ENCODE measurements around the gene HEXD.

Gene HEXD

DNA sequence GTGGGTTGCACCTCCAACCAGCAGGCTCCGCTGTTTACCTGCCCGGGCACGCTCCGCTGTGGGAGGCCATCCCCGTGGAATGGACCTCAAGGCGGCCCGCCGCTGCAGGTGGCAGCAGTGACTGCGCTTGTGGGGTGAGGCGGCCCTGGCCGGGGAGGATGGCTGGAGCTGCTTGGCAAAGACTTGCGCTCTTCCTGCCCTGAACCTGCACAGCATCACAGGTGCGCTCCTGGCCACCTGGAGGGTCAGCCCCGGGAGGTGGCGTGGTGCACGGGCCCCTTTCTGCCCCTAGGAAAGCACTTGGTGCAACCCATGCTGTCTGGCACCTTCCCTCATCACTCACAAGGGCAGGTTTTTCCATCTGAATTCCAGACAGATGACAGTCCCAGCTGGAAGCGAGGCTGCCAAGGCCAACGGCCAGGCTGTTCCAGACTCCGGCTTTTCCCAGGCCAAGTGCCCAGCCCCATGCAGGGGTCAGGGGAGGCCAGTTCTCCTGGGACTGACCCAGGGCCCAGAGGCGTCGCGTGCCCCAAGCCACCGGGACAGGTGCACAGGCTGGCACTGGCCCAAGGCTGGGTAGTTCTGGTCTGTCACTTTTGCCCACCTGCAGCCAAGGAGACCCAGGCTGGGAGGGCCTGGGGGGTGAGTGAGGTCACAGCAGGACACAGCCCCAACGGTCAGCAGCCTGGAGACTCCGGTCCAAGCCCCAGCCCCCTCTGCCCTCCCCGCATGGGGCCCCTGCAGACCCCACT lies 33.2 kb upstream of the HEXD start:
- no peak overlapping the region for H3K4me3 ChIP-seq (ENCODE audit: control insufficient read depth, low read depth, low read length)
- TF ChIP-seq, protein P1, sequence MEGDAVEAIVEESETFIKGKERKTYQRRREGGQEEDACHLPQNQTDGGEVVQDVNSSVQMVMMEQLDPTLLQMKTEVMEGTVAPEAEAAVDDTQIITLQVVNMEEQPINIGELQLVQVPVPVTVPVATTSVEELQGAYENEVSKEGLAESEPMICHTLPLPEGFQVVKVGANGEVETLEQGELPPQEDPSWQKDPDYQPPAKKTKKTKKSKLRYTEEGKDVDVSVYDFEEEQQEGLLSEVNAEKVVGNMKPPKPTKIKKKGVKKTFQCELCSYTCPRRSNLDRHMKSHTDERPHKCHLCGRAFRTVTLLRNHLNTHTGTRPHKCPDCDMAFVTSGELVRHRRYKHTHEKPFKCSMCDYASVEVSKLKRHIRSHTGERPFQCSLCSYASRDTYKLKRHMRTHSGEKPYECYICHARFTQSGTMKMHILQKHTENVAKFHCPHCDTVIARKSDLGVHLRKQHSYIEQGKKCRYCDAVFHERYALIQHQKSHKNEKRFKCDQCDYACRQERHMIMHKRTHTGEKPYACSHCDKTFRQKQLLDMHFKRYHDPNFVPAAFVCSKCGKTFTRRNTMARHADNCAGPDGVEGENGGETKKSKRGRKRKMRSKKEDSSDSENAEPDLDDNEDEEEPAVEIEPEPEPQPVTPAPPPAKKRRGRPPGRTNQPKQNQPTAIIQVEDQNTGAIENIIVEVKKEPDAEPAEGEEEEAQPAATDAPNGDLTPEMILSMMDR (conservative IDR thresholded peaks at IDR 0.05; ENCODE audit: control insufficient read depth, insufficient read depth, low read depth, low read length): no peak
- peak; percentile 75 for DNase-seq (ENCODE audit: low read depth)

DNA sequence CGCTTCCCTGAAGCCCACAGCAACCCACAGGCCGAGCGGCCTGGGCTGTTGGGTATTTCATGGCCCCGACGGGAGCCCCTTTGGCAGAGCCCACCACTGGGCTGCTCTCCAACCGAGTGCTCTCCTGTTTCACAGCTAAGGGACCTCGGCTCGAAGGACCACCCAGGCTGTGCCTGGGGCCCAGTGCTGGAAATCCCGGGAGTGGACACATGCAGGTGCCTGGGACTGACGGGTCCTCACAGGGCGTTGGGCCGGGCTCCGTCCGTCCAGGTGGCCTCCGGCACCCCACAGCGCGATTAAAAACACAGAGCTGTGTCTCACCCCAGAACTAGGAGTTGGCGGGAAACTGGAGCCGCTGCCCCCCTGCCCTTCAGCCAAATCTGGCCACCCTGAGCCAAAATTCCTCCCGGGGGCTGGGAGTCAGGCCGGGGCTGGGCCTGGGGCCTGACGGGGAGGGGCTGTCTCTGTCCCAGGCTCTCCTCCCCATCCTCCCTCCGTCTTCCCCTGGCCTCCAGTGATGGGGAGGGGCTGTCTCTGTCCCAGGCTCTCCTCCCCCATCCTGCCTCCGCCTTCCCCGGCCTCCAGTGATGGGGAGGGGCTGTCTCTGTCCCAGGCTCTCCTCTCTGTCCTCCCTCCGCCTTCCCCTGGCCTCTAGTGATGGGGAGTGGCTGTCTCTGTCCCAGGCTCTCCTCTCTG lies 32.4 kb upstream of the HEXD start:
- DNase-seq (ENCODE audit: low read depth): no peak
- TF ChIP-seq, protein P1 (conservative IDR thresholded peaks at IDR 0.05; ENCODE audit: control insufficient read depth, insufficient read depth, low read depth, low read length): no peak
- H3K4me3 ChIP-seq (ENCODE audit: control insufficient read depth, low read depth, low read length): no peak overlapping the region

DNA sequence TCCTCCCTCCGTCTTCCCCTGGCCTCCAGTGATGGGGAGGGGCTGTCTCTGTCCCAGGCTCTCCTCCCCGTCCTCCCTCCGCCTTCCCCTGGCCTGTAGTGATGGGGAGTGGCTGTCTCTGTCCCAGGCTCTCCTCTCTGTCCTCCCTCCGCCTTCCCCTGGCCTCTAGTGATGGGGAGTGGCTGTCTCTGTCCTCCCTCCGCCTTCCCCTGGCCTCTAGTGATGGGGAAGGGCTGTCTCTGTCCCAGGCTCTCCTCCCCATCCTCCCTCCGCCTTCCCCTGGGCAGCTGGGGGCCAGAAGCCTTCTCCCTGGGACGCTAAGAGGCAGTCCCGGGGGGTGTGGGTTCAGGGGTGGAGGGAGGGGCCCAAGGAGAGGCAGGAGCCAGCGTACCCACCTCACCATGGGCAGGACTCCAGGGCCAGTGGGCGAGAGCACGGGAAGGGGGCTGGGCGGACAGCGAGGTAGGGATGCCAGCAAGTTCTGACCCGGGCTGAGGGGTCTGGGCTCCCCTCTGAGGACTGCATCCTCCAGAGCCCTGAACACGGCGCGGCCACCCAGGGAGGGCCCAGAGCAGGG lies 31.8 kb upstream of the HEXD start:
- DNase-seq (ENCODE audit: low read depth): no peak
- no peak overlapping the region for H3K4me3 ChIP-seq (ENCODE audit: control insufficient read depth, low read depth, low read length)
- TF ChIP-seq, protein P1 (conservative IDR thresholded peaks at IDR 0.05; ENCODE audit: control insufficient read depth, insufficient read depth, low read depth, low read length): no peak

DNA sequence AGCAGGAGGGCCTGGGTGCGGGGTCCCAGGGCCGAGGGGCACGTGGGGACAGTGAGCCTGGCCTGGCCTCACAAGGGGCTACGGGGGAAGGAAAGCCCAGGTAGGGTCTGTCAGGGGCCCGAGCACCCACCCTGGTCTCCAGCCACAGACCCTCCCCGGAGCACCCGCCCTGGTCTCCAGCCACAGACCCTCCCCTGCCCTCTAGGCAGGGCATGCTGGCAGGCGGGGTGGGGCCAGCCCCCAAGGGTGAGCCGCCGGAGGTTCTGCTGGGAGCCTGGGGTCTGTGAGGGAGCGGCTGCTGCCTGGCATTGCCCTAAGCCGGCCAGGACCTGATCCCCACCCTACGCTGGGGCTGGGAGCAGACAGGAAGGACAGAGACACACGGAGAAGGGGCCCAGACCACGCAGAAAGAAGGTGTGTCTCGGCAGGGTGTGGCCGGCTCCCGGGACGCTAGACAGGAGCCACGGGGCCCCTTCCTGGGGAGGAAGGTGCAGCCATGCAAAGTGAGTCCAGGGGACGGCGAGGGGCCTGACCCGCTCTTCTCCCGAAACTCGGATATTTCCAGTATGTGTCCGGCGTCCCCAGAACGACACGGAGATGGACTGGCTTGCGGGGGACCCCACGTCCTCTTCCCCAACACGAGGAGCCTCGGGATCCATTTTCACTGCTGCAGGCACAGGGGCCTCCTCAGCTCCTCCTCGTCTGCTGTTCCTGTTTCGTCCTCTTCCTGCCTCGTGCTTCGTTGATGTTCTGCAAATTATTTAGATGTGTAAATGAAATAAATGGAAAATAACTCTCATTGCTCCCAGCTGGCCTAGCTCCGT lies 31.1 kb upstream of the HEXD start:
- TF ChIP-seq, protein P1 (conservative IDR thresholded peaks at IDR 0.05; ENCODE audit: control insufficient read depth, insufficient read depth, low read depth, low read length): no peak
- DNase-seq (ENCODE audit: low read depth): no peak
- no peak overlapping the region for H3K4me3 ChIP-seq (ENCODE audit: control insufficient read depth, low read depth, low read length)

DNA sequence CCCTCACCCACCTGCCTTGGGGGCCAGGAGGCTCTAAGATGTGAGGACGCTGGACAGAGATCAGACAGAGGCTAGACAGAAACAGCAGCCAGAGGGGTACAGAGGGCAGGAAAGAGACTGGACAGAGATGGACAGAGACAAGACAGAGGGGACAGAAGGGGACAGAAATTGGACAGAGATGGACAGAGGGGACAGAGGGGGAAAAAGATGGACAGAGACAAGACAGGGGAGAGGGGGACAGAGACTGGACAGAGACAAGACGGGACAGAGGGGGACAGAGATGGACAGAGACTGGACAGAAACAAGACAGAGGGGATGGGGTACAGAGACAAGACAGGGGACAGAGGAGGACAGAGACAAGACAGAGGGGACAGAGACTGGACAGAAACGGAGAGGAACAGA lies 30.4 kb upstream of the HEXD start:
- H3K4me3 ChIP-seq (ENCODE audit: control insufficient read depth, low read depth, low read length): no peak overlapping the region
- DNase-seq (ENCODE audit: low read depth): no peak
- TF ChIP-seq, protein P1 (conservative IDR thresholded peaks at IDR 0.05; ENCODE audit: control insufficient read depth, insufficient read depth, low read depth, low read length): no peak

DNA sequence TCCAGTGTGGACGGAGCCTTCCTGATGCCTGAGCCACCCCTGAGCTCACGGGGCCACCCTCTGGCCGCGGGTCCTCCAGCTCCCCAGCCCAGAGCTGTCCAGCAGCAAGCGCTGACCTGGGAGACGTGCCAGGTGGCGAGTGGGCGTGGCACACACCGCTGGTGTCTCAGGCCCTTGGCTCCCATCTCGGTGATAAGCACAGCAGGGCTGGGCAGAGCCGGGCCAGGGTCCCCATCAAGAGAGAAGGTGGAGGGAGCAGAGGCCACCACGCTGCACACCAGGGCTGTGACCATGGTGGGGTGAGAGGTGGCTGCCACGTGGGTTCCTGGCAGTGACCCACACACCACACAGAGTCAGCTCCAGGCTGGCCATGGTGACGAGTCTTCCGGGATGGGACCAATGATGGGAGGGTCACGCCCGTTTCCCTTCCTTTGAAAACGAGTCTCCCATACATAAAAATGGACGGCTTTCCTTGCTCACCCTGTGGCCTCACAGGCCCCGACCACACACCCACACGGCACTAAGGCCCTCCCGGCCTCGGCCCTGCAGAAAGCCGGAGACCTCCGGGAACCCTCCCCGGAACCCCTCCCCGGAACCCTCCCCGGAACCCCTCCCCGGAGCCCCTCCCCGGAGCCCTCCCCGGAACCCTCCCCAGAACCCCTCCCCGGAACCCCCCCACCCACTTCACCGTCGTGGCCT lies 29.8 kb upstream of the HEXD start:
- TF ChIP-seq, protein P1 (conservative IDR thresholded peaks at IDR 0.05; ENCODE audit: control insufficient read depth, insufficient read depth, low read depth, low read length): no peak
- peak; percentile 44 for DNase-seq (ENCODE audit: low read depth)
- no peak overlapping the region for H3K4me3 ChIP-seq (ENCODE audit: control insufficient read depth, low read depth, low read length)

All from fibroblast of mammary gland (primary cell).